ENCODE measurements around the gene MLF2.

GRCh38 chr12:6699989-6700645, 52.8 kb downstream of the MLF2 start:
- TF ChIP-seq FOSL1 (IDR thresholded peaks at IDR 0.05; ENCODE audit: low read depth) (no peak), CTCF (IDR thresholded peaks at IDR 0.05 in 2 of 3, conservative IDR thresholded peaks at IDR 0.05 in 1 of 3; ENCODE audit: borderline replicate concordance in 1 of 3, insufficient read depth in 1 of 3, low read depth in 2 of 3, low read length in 2 of 3) (no peak), POLR2A (IDR thresholded peaks at IDR 0.05; ENCODE audit: borderline replicate concordance, extremely low read depth, insufficient read depth, insufficient read length) (no peak), MAX (IDR thresholded peaks at IDR 0.05) (no peak), YY1 (IDR thresholded peaks at IDR 0.05; ENCODE audit: extremely low read depth, insufficient replicate concordance, low read depth, low read length) (no peak), JUND (IDR thresholded peaks at IDR 0.05) (no peak)

Data from HCT116 (cell line).